ENCODE data around the gene SMIM38. TPM values are rescaled to one million over a fixed set of nuclear protein-coding genes. Genes with fewer than 3 reads are reported as not detected.

The SMIM38 gene
- total RNA-seq, 1 donor from 2014 or later: 0.74 TPM

- H3K4me3 ChIP-seq: no peak overlapping the region
- TF ChIP-seq POLR2A (IDR thresholded peaks at IDR 0.05) (no peak), CTCF (IDR thresholded peaks at IDR 0.05) (no peak), POLR2AphosphoS5 (IDR thresholded peaks at IDR 0.05; ENCODE audit: insufficient read depth in 1 of 2, low read depth in 1 of 2) (no peak)
- intact Hi-C loops (cut with DNase I): no loop called here
- no peaks in the 10 kb centered on the region for H3K9me3 ChIP-seq
- no peak for DNase-seq (ENCODE audit: extremely low spot score in 2 of 2)
- no peak overlapping the region for H3K27ac ChIP-seq
- no peaks in the 10 kb centered on the region for H3K27me3 ChIP-seq
- H3K4me1 ChIP-seq: no peaks in the 10 kb centered on the region
- no peaks in the 10 kb centered on the region for H3K36me3 ChIP-seq
Observed at GRCh38 chr11:69173925-69174581, 18.3 kb downstream of the SMIM38 start.

- TF ChIP-seq CTCF (IDR thresholded peaks at IDR 0.05): no peak
- TF ChIP-seq POLR2A (IDR thresholded peaks at IDR 0.05): no peak
- no peak for TF ChIP-seq POLR2AphosphoS5 (IDR thresholded peaks at IDR 0.05; ENCODE audit: insufficient read depth in 1 of 2, low read depth in 1 of 2)
- H3K4me3 ChIP-seq: no peak overlapping the region
- intact Hi-C loops (cut with DNase I): no loop called here
- H3K36me3 ChIP-seq: no peaks in the 10 kb centered on the region
- no peaks in the 10 kb centered on the region for H3K4me1 ChIP-seq
- H3K9me3 ChIP-seq: no peaks in the 10 kb centered on the region
- H3K27ac ChIP-seq: no peak overlapping the region
- no peak for DNase-seq (ENCODE audit: extremely low spot score in 2 of 2)
- no peaks in the 10 kb centered on the region for H3K27me3 ChIP-seq
Observed at GRCh38 chr11:69174841-69175240, 19.1 kb downstream of the SMIM38 start.

- Histone ChIP-seq H3K27ac (no peak overlapping the region), H3K36me3 (no peaks in the 10 kb centered on the region), H3K27me3 (no peaks in the 10 kb centered on the region), H3K4me3 (no peak overlapping the region), H3K4me1 (no peaks in the 10 kb centered on the region), H3K9me3 (no peaks in the 10 kb centered on the region)
- TF ChIP-seq POLR2AphosphoS5 (IDR thresholded peaks at IDR 0.05; ENCODE audit: insufficient read depth in 1 of 2, low read depth in 1 of 2): no peak
- TF ChIP-seq CTCF (IDR thresholded peaks at IDR 0.05): no peak
- no peak for TF ChIP-seq POLR2A (IDR thresholded peaks at IDR 0.05)
- DNase-seq (ENCODE audit: extremely low spot score in 2 of 2): no peak
- intact Hi-C loops (cut with DNase I): no loop called here
Observed at GRCh38 chr11:69178819-69179482, 23.2 kb downstream of the SMIM38 start.

GRCh38 chr11:69180226-69180625, 24.5 kb downstream of the SMIM38 start:
- TF ChIP-seq POLR2A (IDR thresholded peaks at IDR 0.05): no peak
- TF ChIP-seq POLR2AphosphoS5 (IDR thresholded peaks at IDR 0.05; ENCODE audit: insufficient read depth in 1 of 2, low read depth in 1 of 2): no peak
- Histone ChIP-seq H3K9me3 (no peaks in the 10 kb centered on the region), H3K4me3 (no peak overlapping the region), H3K4me1 (no peaks in the 10 kb centered on the region), H3K27ac (no peak overlapping the region), H3K27me3 (no peaks in the 10 kb centered on the region), H3K36me3 (no peaks in the 10 kb centered on the region)
- intact Hi-C loops (cut with DNase I): no loop called here
- DNase-seq (ENCODE audit: extremely low spot score in 2 of 2): no peak

- TF ChIP-seq POLR2A (IDR thresholded peaks at IDR 0.05): no peak
- TF ChIP-seq POLR2AphosphoS5 (IDR thresholded peaks at IDR 0.05; ENCODE audit: insufficient read depth in 1 of 2, low read depth in 1 of 2): no peak
- no peak for TF ChIP-seq CTCF (IDR thresholded peaks at IDR 0.05)
- Histone ChIP-seq H3K9me3 (no peaks in the 10 kb centered on the region), H3K4me1 (no peaks in the 10 kb centered on the region), H3K27ac (no peak overlapping the region), H3K27me3 (no peaks in the 10 kb centered on the region), H3K36me3 (no peaks in the 10 kb centered on the region), H3K4me3 (no peak overlapping the region)
- intact Hi-C loops (cut with DNase I): no loop called here
- no peak for DNase-seq (ENCODE audit: extremely low spot score in 2 of 2)
Observed at GRCh38 chr11:69180726-69181125, 25.0 kb downstream of the SMIM38 start.
